NCI-H2081 treated with DMSO at 0.1 percent for 48 hours (cell line): ENCODE data around the gene SPPL3.
A peak's percentile ranks its signal among the peaks of the same experiment; 100 is the strongest.

ENCODE experiments used
- DNase-seq: peaks from one replicate; lab custom pipeline; 2025; lab: John Stamatoyannopoulos, UW

SPPL3 gene

DNA sequence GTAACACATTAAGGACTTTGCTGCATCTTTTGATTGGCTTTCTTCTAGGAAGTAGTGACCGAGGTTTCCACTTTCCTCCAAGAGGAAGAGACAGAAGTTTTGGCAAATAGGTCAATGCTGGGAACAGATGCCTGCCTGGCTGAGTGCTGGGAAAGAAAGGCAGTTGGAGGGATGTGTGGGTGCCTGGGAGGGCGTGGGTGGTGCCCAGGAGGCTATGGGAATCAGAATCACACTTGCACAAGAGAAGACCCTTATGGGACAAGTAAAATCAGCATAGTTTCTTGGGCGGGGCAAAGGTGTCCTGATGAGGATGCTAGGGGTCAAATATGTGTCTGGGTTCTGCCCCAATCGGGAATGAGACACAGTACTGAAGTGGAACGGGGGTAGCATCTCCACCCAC lies 179.4 kb downstream of the SPPL3 start:
- DNase-seq: no peak

DNA sequence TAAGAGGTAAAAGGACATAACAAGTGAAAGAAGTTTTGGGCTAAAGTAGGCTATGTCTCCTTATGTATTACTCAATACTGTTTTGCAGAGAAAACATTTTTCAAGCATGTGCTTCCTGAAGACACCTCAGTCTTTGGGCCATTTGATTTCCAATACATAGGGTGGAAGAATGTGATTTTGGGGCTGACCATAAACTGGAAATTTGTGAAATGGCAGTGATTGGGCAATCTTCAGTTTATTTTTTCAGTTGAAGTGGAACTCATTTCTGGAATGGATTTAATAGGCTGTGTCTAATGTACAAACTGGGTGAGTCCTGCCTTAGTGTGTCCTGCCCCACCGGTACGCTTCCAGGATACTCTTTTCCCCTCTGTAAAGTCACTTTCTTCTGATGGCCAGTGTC lies 181.4 kb downstream of the SPPL3 start:
- no peak for DNase-seq

DNA sequence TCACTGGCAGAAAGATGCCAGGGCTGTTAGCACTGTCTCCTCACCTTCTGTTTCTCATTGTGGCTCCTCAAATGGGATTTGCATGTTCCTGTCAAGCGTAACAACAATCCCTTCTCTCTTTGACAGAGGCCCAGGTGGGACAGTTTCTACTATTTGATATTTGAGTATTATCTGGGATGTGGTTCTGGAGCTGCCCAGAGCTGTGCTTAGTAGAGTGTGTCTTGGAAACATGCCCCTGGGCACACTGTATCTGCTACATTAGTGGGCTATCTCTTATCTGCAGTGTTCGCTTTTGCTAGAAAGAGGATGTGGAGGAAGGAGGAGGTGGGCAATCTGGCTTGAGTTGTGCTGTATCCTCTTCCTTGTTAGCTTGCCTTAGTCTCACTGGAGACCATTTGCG lies 182.3 kb downstream of the SPPL3 start:
- DNase-seq: no peak

DNA sequence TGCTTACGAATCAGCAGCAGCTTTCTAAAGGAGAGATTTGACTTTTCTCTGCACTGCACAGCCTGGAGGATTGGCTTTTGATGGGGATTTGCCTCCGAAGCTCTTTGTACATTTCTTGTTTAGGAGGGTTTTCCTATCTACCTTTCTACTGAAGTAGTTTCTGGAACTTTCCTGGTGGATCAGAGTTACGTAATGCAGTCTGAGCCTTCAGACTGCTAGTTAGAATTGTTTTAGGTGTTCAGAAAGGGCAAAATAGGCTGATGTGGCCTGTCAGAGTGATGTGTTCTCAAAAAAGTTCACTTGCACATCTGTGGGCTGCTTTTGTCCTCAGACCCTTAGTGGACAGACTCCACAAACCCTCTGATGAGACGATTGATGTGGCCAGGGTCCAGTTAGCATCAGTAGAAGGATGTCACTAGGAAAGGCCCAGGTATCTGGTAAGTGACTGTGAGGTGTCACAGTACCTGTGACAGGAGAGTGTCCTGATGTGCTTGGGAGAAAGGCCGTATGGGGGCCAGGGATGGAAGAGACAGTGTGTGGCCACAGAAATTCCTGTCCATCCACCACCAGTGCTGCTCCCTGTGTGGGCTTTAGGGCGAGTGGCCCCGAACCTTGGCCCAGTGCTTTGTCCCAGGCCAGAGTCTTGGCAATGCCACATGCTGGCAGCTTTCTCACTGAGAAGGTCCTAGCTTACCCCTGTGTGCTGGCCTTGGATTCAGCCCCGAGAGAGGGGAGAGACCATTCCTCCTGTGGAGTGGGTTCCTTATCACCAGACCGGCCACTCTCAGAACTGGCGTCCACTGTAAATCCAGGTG lies 183.0 kb downstream of the SPPL3 start:
- DNase-seq: no peak

DNA sequence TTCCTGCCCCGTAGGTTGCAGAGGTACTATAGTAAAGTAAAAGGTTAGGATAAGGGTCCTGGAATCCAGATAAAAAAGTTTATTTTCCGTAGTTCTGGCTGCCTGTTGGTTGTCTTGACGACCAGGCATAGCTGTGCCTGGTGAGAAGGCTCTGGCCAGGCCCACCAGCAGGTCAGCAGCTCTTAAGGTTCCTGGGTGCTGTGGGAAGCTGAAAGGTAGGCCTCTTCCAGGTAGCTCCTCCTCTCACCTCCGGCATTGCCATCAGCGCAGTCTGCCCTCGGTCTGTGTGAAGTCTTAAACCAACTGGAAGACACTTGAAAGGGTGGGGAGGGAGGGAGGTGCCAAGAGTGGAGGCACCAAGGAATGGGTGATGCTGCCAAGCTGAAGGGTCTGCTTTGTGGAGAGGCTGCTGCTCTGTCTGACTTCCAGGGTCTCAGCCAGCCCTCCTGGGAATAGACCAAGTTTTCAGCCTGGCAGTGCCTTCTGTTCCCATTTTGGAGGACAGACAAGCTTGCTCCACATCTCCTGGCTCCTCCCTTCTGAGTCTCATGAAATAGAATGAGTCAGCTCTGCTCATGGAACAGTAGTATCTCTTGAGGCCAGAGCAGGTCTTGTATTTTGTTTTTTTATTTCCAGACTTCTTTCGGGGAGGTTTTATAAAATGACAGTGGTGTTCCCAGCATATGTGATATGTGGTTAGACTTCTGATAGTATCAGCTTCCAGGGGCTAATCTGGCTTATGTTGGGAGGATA lies 183.7 kb downstream of the SPPL3 start:
- no peak for DNase-seq

DNA sequence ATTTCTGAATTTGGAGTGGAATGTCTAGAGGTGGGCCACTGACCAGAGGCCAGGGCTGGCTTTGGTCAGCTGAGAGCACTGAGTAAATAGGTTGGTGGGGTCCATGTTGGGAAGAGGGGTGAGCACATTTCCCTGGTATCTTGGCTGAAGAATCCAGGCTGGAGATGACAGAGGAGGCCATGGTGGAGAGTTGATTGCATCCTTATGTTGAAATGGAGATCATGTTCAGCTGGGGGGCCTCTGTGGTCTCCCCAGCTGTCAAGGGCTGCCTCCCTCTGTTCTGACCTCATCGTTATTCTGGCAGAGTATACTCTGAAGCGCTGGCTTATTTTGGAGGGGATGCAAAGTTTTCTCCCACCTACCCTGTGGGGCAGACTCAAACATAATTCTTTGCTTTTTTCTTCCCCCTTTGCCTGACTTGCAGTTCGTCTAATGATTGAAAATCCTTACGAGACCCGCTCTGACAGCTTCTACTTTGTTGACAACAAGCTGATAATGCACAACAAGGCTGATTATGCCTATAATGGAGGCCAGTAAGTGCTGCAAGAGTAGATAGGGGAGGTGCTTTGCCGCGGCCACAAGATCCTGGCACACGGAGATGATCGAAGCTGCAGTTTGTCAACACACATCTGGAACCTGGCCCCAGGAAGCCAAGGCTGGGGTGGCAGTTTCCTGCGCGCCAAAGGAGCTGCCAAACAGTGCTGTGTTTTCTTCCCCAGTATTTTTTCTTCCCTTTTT lies 184.5 kb downstream of the SPPL3 start:
- no peak for DNase-seq

DNA sequence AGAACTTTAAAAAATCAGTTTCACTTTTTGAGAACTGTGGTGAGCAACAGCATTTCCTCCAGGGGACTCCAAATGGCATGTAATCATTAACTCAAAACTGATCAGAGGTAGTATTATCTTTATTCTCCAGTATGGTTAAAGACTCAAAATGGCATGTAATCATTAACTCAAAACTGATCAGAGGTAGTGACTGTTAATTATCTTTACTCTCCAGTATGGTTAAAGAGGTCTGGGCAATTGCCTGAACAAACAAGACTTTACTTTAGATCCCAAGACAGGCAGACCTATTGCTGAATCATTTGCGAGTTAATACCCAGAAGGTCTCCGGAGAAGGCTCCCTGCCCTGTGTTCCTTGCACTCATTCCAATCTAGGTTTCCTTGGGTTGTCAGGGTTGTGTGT lies 185.1 kb downstream of the SPPL3 start:
- no peak for DNase-seq

DNA sequence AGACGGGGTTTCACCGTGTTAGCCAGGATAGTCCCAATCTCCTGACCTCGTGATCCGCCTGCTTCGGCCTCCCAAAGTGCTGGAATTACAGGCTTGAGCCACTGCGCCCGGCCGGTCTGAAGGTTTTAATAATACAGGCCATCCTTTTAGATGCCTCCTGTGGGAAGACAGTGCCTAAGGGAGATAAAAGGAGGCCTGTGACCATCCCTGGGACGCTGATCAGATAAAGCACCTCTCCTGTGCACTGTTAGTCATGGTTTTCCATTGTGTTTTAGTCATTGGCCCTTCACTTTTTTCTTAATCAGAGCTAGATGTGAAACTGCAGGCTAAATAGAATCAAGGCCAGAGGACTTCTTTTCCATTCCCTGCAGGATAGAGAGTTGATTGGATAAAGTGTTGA lies 186.1 kb downstream of the SPPL3 start:
- no peak for DNase-seq

DNA sequence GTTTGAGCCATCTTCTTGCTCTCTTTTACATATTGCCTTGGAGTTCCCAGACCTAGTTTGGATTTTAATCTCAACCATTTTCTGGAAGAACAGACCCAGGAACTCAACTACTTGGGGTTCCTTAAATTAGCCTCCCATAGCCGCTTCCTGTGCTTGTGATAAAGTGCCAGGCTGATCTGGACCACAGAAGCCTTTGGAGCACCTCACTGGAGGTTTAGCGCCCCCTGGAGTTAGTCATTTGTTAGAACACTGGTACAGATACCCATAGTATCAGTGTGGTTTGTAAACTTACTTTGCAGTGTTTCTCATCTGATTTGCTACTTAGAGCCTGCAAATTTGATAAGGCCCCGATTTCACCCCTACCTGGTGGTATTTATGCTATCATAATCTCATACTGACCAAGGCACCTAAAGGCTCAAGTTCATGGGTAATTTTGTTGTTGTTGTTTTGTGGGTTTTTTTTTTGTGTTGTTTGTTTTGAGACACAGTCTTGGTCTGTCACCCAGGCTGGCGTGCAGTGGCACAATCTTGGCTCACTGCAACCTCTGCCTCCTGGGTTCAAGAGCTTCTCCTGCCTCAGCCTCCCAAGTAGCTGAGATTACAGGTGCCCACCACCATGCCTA lies 190.2 kb downstream of the SPPL3 start:
- peak; percentile 21 for DNase-seq

DNA sequence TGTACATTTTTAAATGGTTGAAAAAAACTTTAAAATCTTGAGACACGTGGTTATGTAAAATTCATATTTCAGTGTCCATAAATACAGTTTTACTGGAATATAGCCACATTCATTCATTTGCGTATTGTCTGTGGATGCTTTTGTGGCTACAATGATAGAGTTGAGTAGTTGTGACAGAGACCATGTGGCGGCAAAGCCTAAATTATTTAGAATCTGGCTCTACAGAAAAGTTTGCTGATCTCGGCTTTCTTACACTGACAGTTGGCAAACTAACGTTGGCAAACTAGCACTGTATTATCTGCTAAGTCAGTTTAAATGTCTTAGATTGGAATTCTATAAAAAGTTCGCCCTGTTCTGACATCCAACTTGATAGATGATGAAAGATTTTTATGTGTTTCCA lies 191.5 kb downstream of the SPPL3 start:
- DNase-seq: no peak
